ENCODE data around the gene PCSK1.

DNA sequence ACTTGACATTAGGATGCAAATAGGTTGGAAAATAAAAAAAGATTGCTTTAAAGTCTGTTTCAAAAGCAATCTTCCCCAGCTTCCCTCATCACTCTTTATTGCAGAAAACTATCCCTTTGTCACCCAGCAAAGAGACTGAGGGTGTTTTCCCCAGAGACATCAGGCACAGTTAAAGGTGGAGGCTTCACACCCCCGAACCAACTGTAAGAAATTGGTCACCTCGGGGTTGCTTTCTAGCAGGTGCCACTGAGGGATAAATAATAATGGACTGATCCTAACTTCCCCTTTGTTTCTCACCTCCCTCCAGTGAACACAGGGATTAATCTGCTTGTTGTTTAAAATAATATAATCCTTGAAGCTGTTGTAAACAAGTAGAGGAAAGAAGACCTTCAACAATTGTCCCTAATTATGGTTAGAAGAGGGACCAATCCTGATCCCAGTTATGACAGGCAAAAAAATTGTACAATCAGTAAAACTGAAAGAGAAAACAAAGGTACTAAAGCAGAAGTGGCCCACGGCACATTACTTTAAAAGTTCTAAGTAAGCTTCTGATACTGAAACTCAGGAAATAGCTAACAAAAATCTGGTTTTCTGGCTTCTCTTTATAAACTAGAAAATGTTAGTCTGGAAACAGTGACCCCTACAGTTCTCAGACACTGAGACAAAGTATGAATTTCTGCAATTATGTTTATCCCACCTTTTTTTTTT, 6.6 kb upstream of the PCSK1 start:
- TF ChIP-seq POLR2A (IDR thresholded peaks at IDR 0.05; ENCODE audit: low read depth), result no peak
- TF ChIP-seq, protein P1, sequence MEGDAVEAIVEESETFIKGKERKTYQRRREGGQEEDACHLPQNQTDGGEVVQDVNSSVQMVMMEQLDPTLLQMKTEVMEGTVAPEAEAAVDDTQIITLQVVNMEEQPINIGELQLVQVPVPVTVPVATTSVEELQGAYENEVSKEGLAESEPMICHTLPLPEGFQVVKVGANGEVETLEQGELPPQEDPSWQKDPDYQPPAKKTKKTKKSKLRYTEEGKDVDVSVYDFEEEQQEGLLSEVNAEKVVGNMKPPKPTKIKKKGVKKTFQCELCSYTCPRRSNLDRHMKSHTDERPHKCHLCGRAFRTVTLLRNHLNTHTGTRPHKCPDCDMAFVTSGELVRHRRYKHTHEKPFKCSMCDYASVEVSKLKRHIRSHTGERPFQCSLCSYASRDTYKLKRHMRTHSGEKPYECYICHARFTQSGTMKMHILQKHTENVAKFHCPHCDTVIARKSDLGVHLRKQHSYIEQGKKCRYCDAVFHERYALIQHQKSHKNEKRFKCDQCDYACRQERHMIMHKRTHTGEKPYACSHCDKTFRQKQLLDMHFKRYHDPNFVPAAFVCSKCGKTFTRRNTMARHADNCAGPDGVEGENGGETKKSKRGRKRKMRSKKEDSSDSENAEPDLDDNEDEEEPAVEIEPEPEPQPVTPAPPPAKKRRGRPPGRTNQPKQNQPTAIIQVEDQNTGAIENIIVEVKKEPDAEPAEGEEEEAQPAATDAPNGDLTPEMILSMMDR (IDR thresholded peaks at IDR 0.05), result no peak

All from esophagus muscularis mucosa (tissue), 3 donors.